ENCODE data around the gene RAB5IF.

DNA sequence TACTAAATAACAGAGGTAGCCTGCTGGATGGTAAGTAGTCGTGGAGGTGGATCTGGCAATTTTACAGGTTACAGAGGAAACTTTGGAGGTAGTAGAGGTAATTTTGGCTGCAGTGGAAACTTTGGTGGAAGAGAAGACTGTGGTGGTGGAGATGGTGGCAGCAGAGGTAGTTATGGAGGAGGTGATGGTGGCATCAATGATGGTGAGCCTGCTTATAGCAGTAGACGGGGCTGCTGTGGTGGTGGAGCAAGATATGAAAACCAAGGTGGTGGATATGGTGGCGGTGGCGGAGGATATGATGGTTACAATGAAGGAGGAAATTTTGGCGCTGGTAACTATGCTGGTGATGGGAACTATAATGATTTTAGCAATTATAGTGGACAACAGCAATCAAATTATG is 15.3 kb downstream of the RAB5IF start:
- TF ChIP-seq POLR2A (IDR thresholded peaks at IDR 0.05) (no peak), CTCF (IDR thresholded peaks at IDR 0.05 in 8 of 11, conservative IDR thresholded peaks at IDR 0.05 in 3 of 11) (no peak), POLR2AphosphoS5 (IDR thresholded peaks at IDR 0.05) (no peak)

Measured in spleen (tissue), 7 donors.